Natural killer cell (primary cell): ENCODE data around the gene VSIG10L. TPM values are rescaled to one million over a fixed set of nuclear protein-coding genes. Genes with fewer than 3 reads are reported as not detected.

Source experiments
- ATAC-seq, 3 donors: fragments of 150-1000 bp in 2 of 3; fragments of 200-7000 bp in 1 of 3; cut with Tn5 transposase; 1 replicate in 1 of 3; 2 replicates in 2 of 3; pipeline ENCODE4 v1.10.0; 2021; ENCODE audit warnings: mild to moderate bottlenecking in 2 of 3, moderate library complexity in 2 of 3
- DNase-seq, 2 donors: peaks; one replicate each; pipeline versions ENCODE4 v3.0.0 to v3.0.0-alpha.2; 2013 to 2021; ENCODE audit warnings: mixed read lengths in 1 of 2
- H3K27ac ChIP-seq: one replicate; pipeline ENCODE4 v1.5.1; 2013; ENCODE audit warnings: mild to moderate bottlenecking, low read length
- H3K27me3 ChIP-seq: one replicate; pipeline ENCODE4 v1.6.1; 2013; ENCODE audit warnings: low read length; ENCODE audit not compliant: control insufficient read depth, insufficient read depth
- H3K36me3 ChIP-seq: one replicate; pipeline ENCODE4 v1.6.1; 2013; ENCODE audit warnings: low read length; ENCODE audit not compliant: control insufficient read depth, insufficient read depth
- H3K4me1 ChIP-seq: one replicate; pipeline ENCODE4 v1.6.1; 2013; ENCODE audit warnings: low read length; ENCODE audit not compliant: control insufficient read depth, insufficient read depth
- H3K4me3 ChIP-seq: one replicate; pipeline ENCODE4 v1.5.1; 2013; ENCODE audit warnings: low read length
- H3K9me3 ChIP-seq: one replicate; pipeline ENCODE4 v1.6.1; 2013; ENCODE audit warnings: low read length; ENCODE audit not compliant: control insufficient read depth, insufficient read depth
- H3K27ac Mint-ChIP-seq, 2 donors: one replicate each; pipeline ENCODE4 v1.8.0; 2022; ENCODE audit warnings: mild to moderate bottlenecking in 2 of 2, mixed read lengths in 2 of 2, moderate library complexity in 1 of 2
- H3K27me3 Mint-ChIP-seq, 2 donors: one replicate each; pipeline ENCODE4 v1.8.0; 2022; ENCODE audit warnings: low read depth in 2 of 2, mixed read lengths in 2 of 2
- H3K36me3 Mint-ChIP-seq: one replicate; pipeline ENCODE4 v1.8.0; 2022; ENCODE audit warnings: mixed read lengths
- H3K4me1 Mint-ChIP-seq, 2 donors: one replicate each; pipeline ENCODE4 v1.8.0; 2022; ENCODE audit warnings: mixed read lengths in 2 of 2
- H3K4me3 Mint-ChIP-seq: one replicate; pipeline ENCODE4 v1.8.0; 2022; ENCODE audit warnings: mild to moderate bottlenecking, moderate library complexity, mixed read lengths
- H3K9me3 Mint-ChIP-seq, 2 donors: one replicate each; pipeline ENCODE4 v1.8.0; 2022; ENCODE audit warnings: mixed read lengths in 2 of 2
- CTCF ChIP-seq: fragments of 200-600 bp; IDR thresholded peaks from one replicate; pipeline ENCODE4 v1.8.0; 2022; ENCODE audit warnings: antibody characterized with exemption
- WGBS: methylation state at CpG from one replicate; pipeline ENCODE4 v1.1.7; 2013; ENCODE audit warnings: missing lambda C conversion rate; ENCODE audit not compliant: insufficient coverage; 5-methylcytosine and 5-hydroxymethylcytosine counted together
- intact Hi-C: fragments of 100-400 bp; cut with micrococcal nuclease; formaldehyde crosslinking; loops from one replicate; pipeline ENCODE4 v1.14.2; 2022
- total RNA-seq, 4 donors: library from RNA; stranded (reverse); fragments of 120-200 nt in 1 of 4; gene quantifications; one replicate each; pipeline versions ENCODE4 v1.2.3 to v1.2.4, GENCODE V29; 2013 to 2022

The VSIG10L gene
- total RNA-seq, 3 donors from 2014 or later (not counting 1 experiment from before 2014, with no cell fraction given), result 0.52 to 0.68 TPM; not detected in 1

- DNase-seq (peak in 1 of 2 donors; percentile 60), ATAC-seq (no peak)
Measured at GRCh38 chr19:51365211-51365964, 23.4 kb upstream of the VSIG10L start.

GRCh38 chr19:51364200-51365106, 22.5 kb upstream of the VSIG10L start:
- no peaks in the 10 kb centered on the region for H3K27me3 ChIP-seq
- no peak overlapping the region for H3K4me3 ChIP-seq
- no peaks in the 10 kb centered on the region for H3K36me3 Mint-ChIP-seq
- 96% methylated on average over 15 of the region's 15 CpGs for WGBS
- intact Hi-C loops, result loop anchor here (5.0 kb wide), 1 partner anchor 232 kb away; no protein-coding TSS in a partner anchor
- no peaks in the 10 kb centered on the region for H3K27me3 Mint-ChIP-seq
- H3K9me3 ChIP-seq, result no peaks in the 10 kb centered on the region
- no peak overlapping the region for H3K27ac ChIP-seq
- H3K36me3 ChIP-seq, result no peaks in the 10 kb centered on the region
- ATAC-seq (no peak), DNase-seq (no peak)
- H3K4me1 Mint-ChIP-seq, result peaks cover 37 to 70% of the 10 kb centered on the region in 2 donors
- TF ChIP-seq CTCF, result no peak
- H3K4me3 Mint-ChIP-seq, result peak overlapping the region; percentile 70
- no peaks in the 10 kb centered on the region for H3K9me3 Mint-ChIP-seq
- H3K4me1 ChIP-seq, result peaks cover 59% of the 10 kb centered on the region
- H3K27ac Mint-ChIP-seq, result peak overlapping the region; percentile 48 to 70

More at GRCh38 chr19:51365211-51365964, 23.4 kb upstream of the VSIG10L start:
- peak overlapping the region; percentile 98 for H3K4me3 Mint-ChIP-seq
- no peaks in the 10 kb centered on the region for H3K9me3 ChIP-seq
- peak overlapping the region; percentile 88 to 94 for H3K27ac Mint-ChIP-seq
- H3K4me1 Mint-ChIP-seq, result peaks cover 42 to 76% of the 10 kb centered on the region in 2 donors
- no peaks in the 10 kb centered on the region for H3K27me3 ChIP-seq
- no peaks in the 10 kb centered on the region for H3K9me3 Mint-ChIP-seq
- H3K27me3 Mint-ChIP-seq, result no peaks in the 10 kb centered on the region
- peaks cover 6% of the 10 kb centered on the region for H3K36me3 Mint-ChIP-seq
- H3K27ac ChIP-seq, result peak overlapping the region; percentile 88
- WGBS, result 48% methylated on average over 10 of the region's 10 CpGs
- intact Hi-C loops, result loop anchor here (5.0 kb wide), 1 partner anchor 233 kb away; no protein-coding TSS in a partner anchor
- peaks cover 65% of the 10 kb centered on the region for H3K4me1 ChIP-seq
- peak overlapping the region; percentile 95 for H3K4me3 ChIP-seq
- no peak for TF ChIP-seq CTCF
- no peaks in the 10 kb centered on the region for H3K36me3 ChIP-seq

- no peaks in the 10 kb centered on the region for H3K27me3 ChIP-seq
- H3K4me3 ChIP-seq, result no peak overlapping the region
- intact Hi-C loops, result no loop called here
- no peak overlapping the region for H3K27ac Mint-ChIP-seq
- no peaks in the 10 kb centered on the region for H3K9me3 ChIP-seq
- peaks cover 22 to 39% of the 10 kb centered on the region in 2 donors for H3K4me1 Mint-ChIP-seq
- no peak overlapping the region for H3K4me3 Mint-ChIP-seq
- TF ChIP-seq CTCF, result no peak
- no peaks in the 10 kb centered on the region for H3K9me3 Mint-ChIP-seq
- H3K27ac ChIP-seq, result no peak overlapping the region
- H3K36me3 Mint-ChIP-seq, result no peaks in the 10 kb centered on the region
- no peaks in the 10 kb centered on the region for H3K27me3 Mint-ChIP-seq
- ATAC-seq (no peak), DNase-seq (no peak)
- H3K36me3 ChIP-seq, result no peaks in the 10 kb centered on the region
- 95% methylated on average over 13 of the region's 13 CpGs for WGBS
- peaks cover 29% of the 10 kb centered on the region for H3K4me1 ChIP-seq
Measured at GRCh38 chr19:51361239-51361638, 19.3 kb upstream of the VSIG10L start.
